Smooth muscle cell (in vitro differentiated cells): ENCODE results near the gene RXYLT1. TPM values are rescaled to one million over a fixed set of nuclear protein-coding genes. Genes with fewer than 3 reads are reported as not detected.

Experiments used
- DNase-seq: peaks from one replicate; lab custom pipeline; 2025; ENCODE audit not compliant: unreplicated experiment; lab: John Stamatoyannopoulos, UW
- H2AFZ ChIP-seq: fragments of 200-600 bp; sonication (generic); 2 replicates; pipeline ENCODE4 v1.6.0; 2016; ENCODE audit warnings: antibody characterized with exemption, low read depth, mild to moderate bottlenecking
- H3F3A ChIP-seq: fragments of 200-600 bp; sonication (generic); 2 replicates; pipeline ENCODE4 v1.6.0; 2017; ENCODE audit warnings: antibody characterized with exemption, low read depth
- H3K27ac ChIP-seq: fragments of 200-600 bp; sonication (generic); 2 replicates; pipeline ENCODE4 v1.5.1; 2016; ENCODE audit warnings: low read depth, mild to moderate bottlenecking
- H3K27me3 ChIP-seq: fragments of 200-600 bp; sonication (generic); 2 replicates; pipeline ENCODE4 v1.6.1; 2016; ENCODE audit warnings: low read depth, mild to moderate bottlenecking
- H3K36me3 ChIP-seq: fragments of 200-600 bp; sonication (generic); 2 replicates; pipeline ENCODE4 v1.5.1; 2016; ENCODE audit warnings: low read depth
- H3K4me1 ChIP-seq: fragments of 200-600 bp; sonication (generic); 2 replicates; pipeline ENCODE4 v1.5.1; 2016; ENCODE audit warnings: low read depth
- H3K4me2 ChIP-seq: fragments of 200-600 bp; sonication (generic); 2 replicates; pipeline ENCODE4 v1.6.0; 2016; ENCODE audit warnings: mild to moderate bottlenecking
- H3K4me3 ChIP-seq: fragments of 200-600 bp; sonication (generic); 2 replicates; pipeline ENCODE4 v1.5.1; 2016; ENCODE audit warnings: mild to moderate bottlenecking
- H3K79me2 ChIP-seq: fragments of 200-600 bp; sonication (generic); 2 replicates; pipeline ENCODE4 v1.6.0; 2016; ENCODE audit warnings: low read depth, mild to moderate bottlenecking
- H3K9ac ChIP-seq: fragments of 200-600 bp; sonication (generic); 2 replicates; pipeline ENCODE4 v1.6.0; 2016; ENCODE audit warnings: low read depth
- H3K9me3 ChIP-seq: fragments of 200-600 bp; sonication (generic); replicated peaks from 2 replicates; pipeline ENCODE4 v1.5.1; 2016; ENCODE audit warnings: low read depth
- H4K20me1 ChIP-seq: fragments of 200-600 bp; sonication (generic); 2 replicates; pipeline ENCODE4 v1.6.0; 2016; ENCODE audit warnings: low read depth
- WGBS: methylation state at CpG from one replicate; pipeline ENCODE4 v1.1.7; 2016; ENCODE audit warnings: low lambda C conversion rate; 5-methylcytosine and 5-hydroxymethylcytosine counted together
- polyA plus RNA-seq: library from polyadenylated mRNA; unstranded; fragments of >200 nt; fragmentation: Nextera tagmentation; extraction: Ambion mirVana; gene quantifications from 2 replicates; pipeline ENCODE4 v1.2.1, GENCODE V29; 2016
- total RNA-seq: library from RNA; depleted of rRNA; stranded (reverse); fragments of >200 nt; gene quantifications from 2 replicates; pipeline ENCODE4 v1.2.3, GENCODE V29; 2014
- TF ChIP-seq, protein P1 (sequence below): fragments of 200-600 bp; sonication (generic); IDR thresholded peaks from 2 replicates; pipeline ENCODE4 v1.5.1; 2017; ENCODE audit warnings: borderline replicate concordance, mild to moderate bottlenecking, antibody characterized with exemption; ENCODE audit not compliant: insufficient read depth, poor library complexity, severe bottlenecking

Gene RXYLT1
- total and polyA plus RNA-seq, 2 experiments from 2014 or later, result 9.4 to 11.1 TPM

DNA sequence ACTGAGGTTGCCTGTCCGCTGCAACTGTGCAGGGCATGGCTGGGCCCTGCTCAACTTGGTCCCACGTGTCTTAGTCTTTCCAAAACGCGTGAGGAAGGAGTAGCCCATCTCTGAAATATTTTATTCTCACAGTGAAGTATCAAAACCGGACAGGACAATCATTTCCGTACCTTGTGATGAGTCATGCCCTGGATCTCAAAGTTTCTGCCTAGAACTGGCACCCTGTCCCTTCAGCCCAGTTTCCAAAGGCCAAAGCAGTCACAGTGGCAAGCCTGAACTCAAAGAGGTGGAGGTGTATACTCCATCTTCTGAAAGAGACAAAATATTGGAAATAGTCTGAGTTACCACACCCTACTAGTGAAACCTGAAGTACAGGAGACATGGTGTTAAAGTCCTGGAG lies 36.3 kb downstream of the RXYLT1 start:
- Histone ChIP-seq H3F3A (no peaks in the 10 kb centered on the region), H3K36me3 (no peaks in the 10 kb centered on the region), H3K4me3 (no peak overlapping the region), H4K20me1 (no peaks in the 10 kb centered on the region), H3K9me3 (no peaks in the 10 kb centered on the region), H3K27ac (no peak overlapping the region), H3K27me3 (no peaks in the 10 kb centered on the region), H3K4me1 (no peaks in the 10 kb centered on the region), H3K4me2 (no peak overlapping the region), H2AFZ (no peak overlapping the region), H3K9ac (no peak overlapping the region), H3K79me2 (no peaks in the 10 kb centered on the region)
- DNase-seq, result no peak
- TF ChIP-seq, protein P1, sequence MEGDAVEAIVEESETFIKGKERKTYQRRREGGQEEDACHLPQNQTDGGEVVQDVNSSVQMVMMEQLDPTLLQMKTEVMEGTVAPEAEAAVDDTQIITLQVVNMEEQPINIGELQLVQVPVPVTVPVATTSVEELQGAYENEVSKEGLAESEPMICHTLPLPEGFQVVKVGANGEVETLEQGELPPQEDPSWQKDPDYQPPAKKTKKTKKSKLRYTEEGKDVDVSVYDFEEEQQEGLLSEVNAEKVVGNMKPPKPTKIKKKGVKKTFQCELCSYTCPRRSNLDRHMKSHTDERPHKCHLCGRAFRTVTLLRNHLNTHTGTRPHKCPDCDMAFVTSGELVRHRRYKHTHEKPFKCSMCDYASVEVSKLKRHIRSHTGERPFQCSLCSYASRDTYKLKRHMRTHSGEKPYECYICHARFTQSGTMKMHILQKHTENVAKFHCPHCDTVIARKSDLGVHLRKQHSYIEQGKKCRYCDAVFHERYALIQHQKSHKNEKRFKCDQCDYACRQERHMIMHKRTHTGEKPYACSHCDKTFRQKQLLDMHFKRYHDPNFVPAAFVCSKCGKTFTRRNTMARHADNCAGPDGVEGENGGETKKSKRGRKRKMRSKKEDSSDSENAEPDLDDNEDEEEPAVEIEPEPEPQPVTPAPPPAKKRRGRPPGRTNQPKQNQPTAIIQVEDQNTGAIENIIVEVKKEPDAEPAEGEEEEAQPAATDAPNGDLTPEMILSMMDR, result no peak
- 96% methylated on average over 6 of the region's 6 CpGs for WGBS

DNA sequence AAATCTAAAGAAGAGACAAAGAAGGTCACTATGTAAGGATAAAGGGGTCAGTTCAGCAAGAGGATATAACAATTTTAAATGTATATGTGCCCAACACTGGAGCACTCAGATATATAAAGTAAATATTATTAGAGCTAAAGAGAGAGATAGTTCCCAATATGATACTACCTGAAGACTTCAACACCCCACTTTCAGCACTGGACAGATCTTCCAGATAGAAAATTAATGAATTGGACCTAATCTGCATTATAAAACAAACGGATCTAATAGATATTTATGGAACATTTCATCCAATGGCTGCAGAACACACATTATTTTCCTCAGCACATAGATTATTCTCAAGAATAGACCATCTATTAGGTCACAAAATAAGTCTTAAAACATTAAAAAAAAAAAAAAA lies 40.7 kb downstream of the RXYLT1 start:
- no peaks in the 10 kb centered on the region for H3K36me3 ChIP-seq
- H3K27me3 ChIP-seq, result no peaks in the 10 kb centered on the region
- H3K4me1 ChIP-seq, result no peaks in the 10 kb centered on the region
- 90% methylated on average over 1 of the region's 1 CpG for WGBS
- H3K9ac ChIP-seq, result no peak overlapping the region
- TF ChIP-seq, protein P1, result no peak
- no peaks in the 10 kb centered on the region for H3K9me3 ChIP-seq
- no peak overlapping the region for H3K4me2 ChIP-seq
- no peak overlapping the region for H3K4me3 ChIP-seq
- H3K79me2 ChIP-seq, result no peaks in the 10 kb centered on the region
- no peak overlapping the region for H3K27ac ChIP-seq
- no peak overlapping the region for H2AFZ ChIP-seq
- no peaks in the 10 kb centered on the region for H4K20me1 ChIP-seq
- H3F3A ChIP-seq, result no peaks in the 10 kb centered on the region
- no peak for DNase-seq

DNA sequence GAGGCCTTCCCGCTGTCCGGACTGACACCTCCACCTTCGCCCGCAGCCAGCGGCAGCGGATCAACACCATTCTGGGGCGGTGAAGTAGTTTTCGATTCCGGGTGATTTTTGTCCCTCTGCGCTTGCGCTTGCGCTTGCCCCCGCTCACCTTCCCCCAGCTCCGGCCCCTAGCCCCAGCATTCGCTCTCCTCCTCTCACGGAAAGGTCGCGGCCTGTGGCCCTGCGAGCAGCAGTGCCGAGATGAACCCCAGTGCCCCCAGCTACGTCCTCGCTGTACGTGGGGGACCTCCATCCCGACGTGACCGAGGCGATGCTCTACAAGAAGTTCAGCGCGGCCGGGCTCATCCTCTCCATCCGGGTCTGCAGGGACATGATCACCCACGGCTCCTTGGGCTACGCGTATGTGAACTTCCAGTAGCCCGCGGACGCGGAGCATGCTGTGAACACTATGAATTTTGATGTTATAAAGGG lies 42.1 kb downstream of the RXYLT1 start:
- no peaks in the 10 kb centered on the region for H3F3A ChIP-seq
- H3K36me3 ChIP-seq, result no peaks in the 10 kb centered on the region
- no peaks in the 10 kb centered on the region for H3K4me1 ChIP-seq
- no peaks in the 10 kb centered on the region for H3K9me3 ChIP-seq
- H3K79me2 ChIP-seq, result no peaks in the 10 kb centered on the region
- no peak overlapping the region for H3K27ac ChIP-seq
- H3K9ac ChIP-seq, result no peak overlapping the region
- H4K20me1 ChIP-seq, result no peaks in the 10 kb centered on the region
- TF ChIP-seq, protein P1, result no peak
- no peak overlapping the region for H3K4me3 ChIP-seq
- no peak overlapping the region for H2AFZ ChIP-seq
- no peaks in the 10 kb centered on the region for H3K27me3 ChIP-seq
- 97% methylated on average over 38 of the region's 38 CpGs for WGBS
- no peak for DNase-seq
- no peak overlapping the region for H3K4me2 ChIP-seq

DNA sequence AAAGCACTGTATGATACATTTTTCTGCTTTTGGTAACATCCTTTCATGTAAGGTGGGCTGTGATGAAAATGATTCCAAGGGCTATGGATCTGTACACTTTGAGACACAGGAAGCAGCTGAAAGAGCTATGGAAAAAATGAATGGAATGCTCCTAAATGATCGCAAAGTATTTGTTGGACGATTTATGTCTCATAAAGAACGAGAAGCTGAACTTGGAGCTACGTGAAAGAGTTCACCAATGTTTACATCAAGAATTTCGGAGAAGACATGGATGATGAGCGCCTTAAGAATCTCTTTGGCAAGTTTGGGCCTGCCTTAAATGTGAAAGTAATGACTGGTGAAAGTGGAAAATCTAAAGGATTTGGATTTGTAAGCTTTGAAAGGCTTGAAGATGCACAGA lies 42.6 kb downstream of the RXYLT1 start:
- Histone ChIP-seq H3K9me3 (no peaks in the 10 kb centered on the region), H3K79me2 (no peaks in the 10 kb centered on the region), H3K27me3 (no peaks in the 10 kb centered on the region), H3K36me3 (no peaks in the 10 kb centered on the region), H3K27ac (no peak overlapping the region), H3K4me3 (no peak overlapping the region), H3K4me2 (no peak overlapping the region), H3F3A (no peaks in the 10 kb centered on the region), H3K4me1 (no peaks in the 10 kb centered on the region), H4K20me1 (no peaks in the 10 kb centered on the region), H2AFZ (no peak overlapping the region), H3K9ac (no peak overlapping the region)
- DNase-seq, result no peak
- TF ChIP-seq, protein P1, result no peak
- 54% methylated on average over 6 of the region's 6 CpGs for WGBS
